Stimulated activated CD4-positive, alpha-beta T cell treated with anti-CD3 and anti-CD28 coated beads, TNF-alpha, amount 100 ng/mL, for 48 hours (primary cell): ENCODE results near the gene ILDR1.
"Not testable (repeated sequence)": the region's sequence is repeated elsewhere in the genome, so short reads cannot be mapped to it uniquely, and the experiment has no call there.

Source experiments
- DNase-seq, 3 donors: peaks; one replicate each; pipeline ENCODE4 v3.0.0-alpha.2; 2020; ENCODE audit warnings: low read depth in 3 of 3

ILDR1 gene

GRCh38 chr3:121943431-121943830 is 78.6 kb downstream of the ILDR1 start:
- DNase-seq: no peak

GRCh38 chr3:121942116-121942786 is 79.8 kb downstream of the ILDR1 start:
- no peak for DNase-seq

- no peak for DNase-seq
Measured at GRCh38 chr3:121941592-121941991, 80.5 kb downstream of the ILDR1 start.

GRCh38 chr3:121938141-121938855 is 83.7 kb downstream of the ILDR1 start:
- DNase-seq: not testable (repeated sequence)
